NCI-H1105 (cell line): ENCODE measurements around the gene PRKN.

ENCODE experiments used
- DNase-seq: peaks from one replicate; lab custom pipeline; 2025; lab: John Stamatoyannopoulos, UW

Gene PRKN

GRCh38 chr6:162727322-162728182 is at the start of gene PRKN, which contains the start of gene PACRG:
TSS of gene PRKN (minus strand) at chr6:162727766.
TSS of gene PACRG (plus strand) at chr6:162727974.
- peak; percentile 100 for DNase-seq

- no peak for DNase-seq
These were observed 49.5 kb upstream of the PRKN start for GRCh38 chr6:162777091-162777490.

GRCh38 chr6:162773996-162774395 is 46.4 kb upstream of the PRKN start:
- no peak for DNase-seq

GRCh38 chr6:162772466-162772865 is 44.9 kb upstream of the PRKN start:
- no peak for DNase-seq

GRCh38 chr6:162770955-162771354 is 43.4 kb upstream of the PRKN start:
- DNase-seq: no peak

GRCh38 chr6:162770136-162770535 is 42.6 kb upstream of the PRKN start:
- DNase-seq: no peak

- DNase-seq: no peak
These were observed 26.2 kb upstream of the PRKN start for GRCh38 chr6:162753775-162754174.

- DNase-seq: no peak
These were observed 23.8 kb upstream of the PRKN start for GRCh38 chr6:162751211-162751859.

GRCh38 chr6:162750776-162751175 is 23.2 kb upstream of the PRKN start:
- no peak for DNase-seq

GRCh38 chr6:162736961-162737360 is 9.4 kb upstream of the PRKN start:
- DNase-seq: peak; percentile 14

GRCh38 chr6:162733489-162733888 is 5.9 kb upstream of the PRKN start:
- DNase-seq: no peak

- no peak for DNase-seq
These were observed 2.9 kb upstream of the PRKN start for GRCh38 chr6:162730502-162730901.

- DNase-seq: no peak
These were observed 1.1 kb upstream of the PRKN start for GRCh38 chr6:162728706-162729105.

- no peak for DNase-seq
These were observed 631 bp upstream of the PRKN start for GRCh38 chr6:162728197-162728596.

GRCh38 chr6:162726947-162727321 is 632 bp downstream of the PRKN start:
- DNase-seq: peak; percentile 48

- DNase-seq: no peak
These were observed 4.9 kb downstream of the PRKN start for GRCh38 chr6:162722633-162723032.

- no peak for DNase-seq
These were observed 5.3 kb downstream of the PRKN start for GRCh38 chr6:162722226-162722625.

- no peak for DNase-seq
These were observed 6.2 kb downstream of the PRKN start for GRCh38 chr6:162721404-162721687.

GRCh38 chr6:162719528-162719927 is 8.0 kb downstream of the PRKN start:
- no peak for DNase-seq

- no peak for DNase-seq
These were observed 12.0 kb downstream of the PRKN start for GRCh38 chr6:162715601-162716000.

- DNase-seq: no peak
These were observed 13.4 kb downstream of the PRKN start for GRCh38 chr6:162713974-162714780.

- no peak for DNase-seq
These were observed 14.9 kb downstream of the PRKN start for GRCh38 chr6:162712694-162713093.

- no peak for DNase-seq
These were observed 16.2 kb downstream of the PRKN start for GRCh38 chr6:162711376-162711775.
